Measurements from ENCODE around the gene CENPP. TPM values are rescaled to one million over a fixed set of nuclear protein-coding genes. Genes with fewer than 3 reads are reported as not detected.

Gene CENPP
- total RNA-seq, 1 experiment from 2014 or later, result 14.3 TPM

- TF ChIP-seq, protein P1, sequence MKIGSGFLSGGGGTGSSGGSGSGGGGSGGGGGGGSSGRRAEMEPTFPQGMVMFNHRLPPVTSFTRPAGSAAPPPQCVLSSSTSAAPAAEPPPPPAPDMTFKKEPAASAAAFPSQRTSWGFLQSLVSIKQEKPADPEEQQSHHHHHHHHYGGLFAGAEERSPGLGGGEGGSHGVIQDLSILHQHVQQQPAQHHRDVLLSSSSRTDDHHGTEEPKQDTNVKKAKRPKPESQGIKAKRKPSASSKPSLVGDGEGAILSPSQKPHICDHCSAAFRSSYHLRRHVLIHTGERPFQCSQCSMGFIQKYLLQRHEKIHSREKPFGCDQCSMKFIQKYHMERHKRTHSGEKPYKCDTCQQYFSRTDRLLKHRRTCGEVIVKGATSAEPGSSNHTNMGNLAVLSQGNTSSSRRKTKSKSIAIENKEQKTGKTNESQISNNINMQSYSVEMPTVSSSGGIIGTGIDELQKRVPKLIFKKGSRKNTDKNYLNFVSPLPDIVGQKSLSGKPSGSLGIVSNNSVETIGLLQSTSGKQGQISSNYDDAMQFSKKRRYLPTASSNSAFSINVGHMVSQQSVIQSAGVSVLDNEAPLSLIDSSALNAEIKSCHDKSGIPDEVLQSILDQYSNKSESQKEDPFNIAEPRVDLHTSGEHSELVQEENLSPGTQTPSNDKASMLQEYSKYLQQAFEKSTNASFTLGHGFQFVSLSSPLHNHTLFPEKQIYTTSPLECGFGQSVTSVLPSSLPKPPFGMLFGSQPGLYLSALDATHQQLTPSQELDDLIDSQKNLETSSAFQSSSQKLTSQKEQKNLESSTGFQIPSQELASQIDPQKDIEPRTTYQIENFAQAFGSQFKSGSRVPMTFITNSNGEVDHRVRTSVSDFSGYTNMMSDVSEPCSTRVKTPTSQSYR (CRISPR knock-in tag; IDR thresholded peaks at IDR 0.05), result no peak
These were observed 290.5 kb downstream of the CENPP start (continued) for GRCh38 chr9:92616199-92616641.

DNA sequence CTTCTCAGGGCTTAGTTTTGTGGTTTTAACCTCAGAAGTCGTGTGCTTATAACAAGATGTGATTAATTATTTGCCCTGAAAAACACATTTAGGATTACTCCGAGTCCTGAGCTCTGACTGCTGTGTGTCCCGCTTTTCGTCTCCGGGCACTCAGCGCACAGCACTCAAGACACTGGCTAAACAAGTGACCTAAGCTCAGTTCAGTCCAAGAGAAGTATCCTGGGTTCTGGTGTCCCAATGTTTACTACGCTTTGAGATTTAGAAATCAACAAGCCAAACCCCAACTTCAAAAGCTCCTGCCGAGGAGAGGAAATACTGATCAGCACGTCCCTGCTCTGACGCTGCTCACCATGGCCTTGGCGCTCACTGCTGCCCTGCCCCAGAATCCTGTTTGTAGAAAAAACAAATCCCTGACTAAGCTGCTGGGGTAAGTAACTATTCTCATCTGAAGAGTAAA, 290.9 kb downstream of the CENPP start:
- POLR2A ChIA-PET, result no interaction called here
- no peaks in the 10 kb centered on the region for H3K9me3 Mint-ChIP-seq
- H3K27ac Mint-ChIP-seq, result no peak overlapping the region
- H3K27me3 Mint-ChIP-seq (ENCODE audit: low read depth), result no peaks in the 10 kb centered on the region
- TF ChIP-seq TCF7 (CRISPR knock-in tag; IDR thresholded peaks at IDR 0.05; ENCODE audit: low read depth) (no peak), GABPB1 (CRISPR knock-in tag; IDR thresholded peaks at IDR 0.05) (no peak), SP1 (CRISPR knock-in tag; conservative IDR thresholded peaks at IDR 0.05) (no peak), SOX15 (CRISPR knock-in tag; IDR thresholded peaks at IDR 0.05) (no peak), TP53 (CRISPR knock-in tag; IDR thresholded peaks at IDR 0.05) (no peak), ZBTB21 (CRISPR knock-in tag; IDR thresholded peaks at IDR 0.05; ENCODE audit: borderline replicate concordance) (no peak), NR1H2 (CRISPR knock-in tag; IDR thresholded peaks at IDR 0.05) (no peak), JAZF1 (CRISPR knock-in tag; IDR thresholded peaks at IDR 0.05) (no peak), EMX1 (CRISPR knock-in tag; IDR thresholded peaks at IDR 0.05) (no peak), FOXP1 (CRISPR knock-in tag; IDR thresholded peaks at IDR 0.05; ENCODE audit: borderline replicate concordance) (no peak), NFE2L1 (CRISPR knock-in tag; IDR thresholded peaks at IDR 0.05) (no peak), ZNF532 (CRISPR knock-in tag; IDR thresholded peaks at IDR 0.05; ENCODE audit: borderline replicate concordance) (no peak), E2F1 (CRISPR knock-in tag; IDR thresholded peaks at IDR 0.05) (no peak), ZMAT4 (CRISPR knock-in tag; IDR thresholded peaks at IDR 0.05) (no peak), ATF1 (CRISPR knock-in tag; IDR thresholded peaks at IDR 0.05) (no peak)
- TF ChIP-seq, protein P2, sequence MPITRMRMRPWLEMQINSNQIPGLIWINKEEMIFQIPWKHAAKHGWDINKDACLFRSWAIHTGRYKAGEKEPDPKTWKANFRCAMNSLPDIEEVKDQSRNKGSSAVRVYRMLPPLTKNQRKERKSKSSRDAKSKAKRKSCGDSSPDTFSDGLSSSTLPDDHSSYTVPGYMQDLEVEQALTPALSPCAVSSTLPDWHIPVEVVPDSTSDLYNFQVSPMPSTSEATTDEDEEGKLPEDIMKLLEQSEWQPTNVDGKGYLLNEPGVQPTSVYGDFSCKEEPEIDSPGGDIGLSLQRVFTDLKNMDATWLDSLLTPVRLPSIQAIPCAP (CRISPR knock-in tag; IDR thresholded peaks at IDR 0.05), result no peak
- H3K4me3 Mint-ChIP-seq, result no peak overlapping the region
- ATAC-seq, result no peak
- H3K4me1 Mint-ChIP-seq, result no peaks in the 10 kb centered on the region
- CTCF ChIA-PET, result interaction anchor here (0.8 to 1.6 kb wide), 3 partner anchors 18 to 288 kb away, joined by 3 to 4 read pairs (median 4); no protein-coding TSS in a partner anchor
- no peak for DNase-seq (ENCODE audit: low spot score)
- peaks cover 44% of the 10 kb centered on the region for H3K36me3 Mint-ChIP-seq
